HepG2 (cell line): ENCODE measurements around the gene ALDH2. TPM values are rescaled to one million over a fixed set of nuclear protein-coding genes. Genes with fewer than 3 reads are reported as not detected.

Experiments
- AGO1 ChIP-seq: fragments of 200-400 bp; formaldehyde crosslinking; IDR thresholded peaks from 2 replicates; pipeline ENCODE4 v1.6.1; 2017; ENCODE audit warnings: mild to moderate bottlenecking, low read depth, low read length, moderate library complexity; ENCODE audit not compliant: poor library complexity, severe bottlenecking
- ATF6 ChIP-seq: sonication (generic); formaldehyde crosslinking; conservative IDR thresholded peaks from 2 replicates; pipeline ENCODE4 v1.4.0; 2020; ENCODE audit warnings: missing genetic modification reagents
- ATF7-NPFF ChIP-seq: sonication (generic); formaldehyde crosslinking; IDR thresholded peaks from 2 replicates; pipeline ENCODE4 v1.8.1; 2023; ENCODE audit warnings: mild to moderate bottlenecking, low read depth, missing genetic modification reagents, moderate library complexity
- KAT8 ChIP-seq: IDR thresholded peaks from 2 replicates; pipeline ENCODE4 v1.6.1; 2016; ENCODE audit warnings: missing genetic modification reagents, missing compliant biosample characterization
- NR3C1 ChIP-seq: sonication (generic); formaldehyde crosslinking; IDR thresholded peaks from 2 replicates; pipeline ENCODE4 v1.4.0; 2020; ENCODE audit warnings: missing genetic modification reagents
- PHF20 ChIP-seq: sonication (generic); formaldehyde crosslinking; IDR thresholded peaks from 2 replicates; pipeline ENCODE4 v1.5.0; 2020; ENCODE audit warnings: mild to moderate bottlenecking, missing genetic modification reagents
- PHF5A ChIP-seq: IDR thresholded peaks from one replicate; pipeline ENCODE4 v1.6.1; 2018; ENCODE audit warnings: low read depth, missing genetic modification reagents; ENCODE audit not compliant: unreplicated experiment
- POLR2AphosphoS2 ChIP-seq: IDR thresholded peaks from 2 replicates; pipeline ENCODE4 v1.6.1; 2011; ENCODE audit warnings: low read depth, low read length, improper control_type of control experiment
- PPARG ChIP-seq: conservative IDR thresholded peaks from 2 replicates; pipeline ENCODE4 v1.6.1; 2016; ENCODE audit warnings: missing biosample characterization, missing genetic modification reagents
- REST ChIP-seq, 2 experiments: IDR thresholded peaks; 2 replicates each; pipeline ENCODE4 v1.6.1; 2011 to 2012; ENCODE audit warnings: low read length in 2 of 2, borderline replicate concordance in 1 of 2, low read depth in 1 of 2, mild to moderate bottlenecking in 1 of 2, moderate library complexity in 1 of 2
- SOX6 ChIP-seq, 2 experiments: fragments of 450-650 bp in 1 of 2; sonication (generic) in 1 of 2; formaldehyde crosslinking in 1 of 2; IDR thresholded peaks; 2 replicates each; pipeline versions ENCODE4 v1.4.0 to v1.6.1; 2017 to 2020; ENCODE audit warnings: antibody characterized with exemption in 1 of 2, mild to moderate bottlenecking in 1 of 2, missing genetic modification reagents in 1 of 2
- TFDP2 ChIP-seq: sonication (generic); formaldehyde crosslinking; IDR thresholded peaks from 2 replicates; pipeline ENCODE4 v1.4.0; 2020; ENCODE audit warnings: missing genetic modification reagents
- WIZ ChIP-seq: sonication (generic); formaldehyde crosslinking; IDR thresholded peaks from 2 replicates; pipeline ENCODE4 v1.5.1; 2020; ENCODE audit warnings: mild to moderate bottlenecking, missing genetic modification reagents
- ZNF205 ChIP-seq: IDR thresholded peaks from 2 replicates; pipeline ENCODE4 v1.6.1; 2018; ENCODE audit warnings: missing biosample characterization, missing genetic modification reagents
- ZNF354B ChIP-seq: sonication (generic); formaldehyde crosslinking; IDR thresholded peaks from 2 replicates; pipeline ENCODE4 v1.8.0; 2022; ENCODE audit warnings: mild to moderate bottlenecking, missing genetic modification reagents
- ZNF543 ChIP-seq: sonication (generic); formaldehyde crosslinking; IDR thresholded peaks from 2 replicates; pipeline ENCODE4 v1.4.0; 2020; ENCODE audit warnings: mild to moderate bottlenecking, missing genetic modification reagents
- ZNF550 ChIP-seq: sonication (generic); formaldehyde crosslinking; IDR thresholded peaks from 2 replicates; pipeline ENCODE4 v1.4.0; 2020; ENCODE audit warnings: mild to moderate bottlenecking, missing genetic modification reagents, borderline replicate concordance
- ZNF720 ChIP-seq: sonication (generic); formaldehyde crosslinking; IDR thresholded peaks from 2 replicates; pipeline ENCODE4 v1.4.0; 2020; ENCODE audit warnings: missing genetic modification reagents
- ZNF749 ChIP-seq: sonication (generic); formaldehyde crosslinking; IDR thresholded peaks from 2 replicates; pipeline ENCODE4 v1.8.0; 2022; ENCODE audit warnings: mild to moderate bottlenecking, missing genetic modification reagents, moderate library complexity, borderline replicate concordance
- ZSCAN25 ChIP-seq: sonication (generic); formaldehyde crosslinking; IDR thresholded peaks from 2 replicates; pipeline ENCODE4 v1.8.0; 2022; ENCODE audit warnings: mild to moderate bottlenecking, missing genetic modification reagents
- polyA plus RNA-seq, 8 experiments: library from polyadenylated mRNA; depleted of rRNA in 3 of 8; stranded (reverse) in 7 of 8; unstranded in 1 of 8; fragments of >200 nt; fragmentation: Illumina TruSeq in 4 of 8; extraction: Trizol in 4 of 8; gene quantifications; 2 replicates each; pipeline versions ENCODE4 v1.2.1 to v1.2.3, GENCODE V29; 2011 to 2016; ENCODE audit warnings: low read depth in 4 of 8, missing spikeins in 1 of 8, mixed read lengths in 1 of 8; ENCODE audit not compliant: insufficient read depth in 1 of 8
- total RNA-seq, 5 experiments: library from RNA; depleted of rRNA; stranded (reverse); fragments of >200 nt; fragmentation: Illumina TruSeq; extraction: Trizol; gene quantifications; 2 replicates each; pipeline ENCODE4 v1.2.3, GENCODE V29; 2016; ENCODE audit warnings: low read depth in 1 of 5
- TF ChIP-seq, protein P1 (sequence below): IDR thresholded peaks from 2 replicates; pipeline ENCODE4 v1.6.1; 2018; ENCODE audit warnings: missing genetic modification reagents

Gene ALDH2
- total and polyA plus RNA-seq, 2 of the 13 experiments (the other 11 are each of a cell fraction or from before 2014, with no cell fraction given) = 78.8 to 103 TPM

GRCh38 chr12:111841750-111842555 lies 75.2 kb downstream of the ALDH2 start, which contains the start of gene MAPKAPK5 (continued):
- TF ChIP-seq KAT8 (CRISPR knock-in tag) (peak; percentile 99), ZNF354B (no peak; the same call in 1 of the 2 replicates), ZNF550 (CRISPR knock-in tag) (0 out of 2 replicates have a peak, but pooled peaks have one; percentile 42), ZNF205 (CRISPR knock-in tag) (0 out of 2 replicates have a peak, but pooled peaks have one; percentile 40), WIZ (CRISPR knock-in tag) (no peak), ZSCAN25 (CRISPR knock-in tag) (no peak), SOX6 (IDR thresholded peaks at IDR 0.05) (no peak), SOX6 (CRISPR knock-in tag; IDR thresholded peaks at IDR 0.05) (peak; percentile 79), NR3C1 (CRISPR knock-in tag) (no peak), AGO1 (no peak), PHF20 (CRISPR knock-in tag) (peak; percentile 99), ATF6 (peak; percentile 47; the same call in 1 of the 2 replicates), ZNF749 (CRISPR knock-in tag) (no peak), PHF5A (peak; percentile 92), TFDP2 (peak; percentile 70), PPARG (CRISPR knock-in tag) (0 out of 2 replicates have a peak, but pooled peaks have one; percentile 38), REST (IDR thresholded peaks at IDR 0.05; ENCODE audit: borderline replicate concordance in 1 of 2, low read depth in 1 of 2, low read length in 2 of 2) (0 out of 4 replicates have a peak, but pooled peaks of 1 of the 2 experiments have one; percentile 12), ZNF543 (CRISPR knock-in tag) (0 out of 2 replicates have a peak, but pooled peaks have one; percentile 53), ZNF720 (CRISPR knock-in tag) (no peak), POLR2AphosphoS2 (no peak), ATF7-NPFF (peak; percentile 39; the same call in 1 of the 2 replicates)
- TF ChIP-seq, protein P1, sequence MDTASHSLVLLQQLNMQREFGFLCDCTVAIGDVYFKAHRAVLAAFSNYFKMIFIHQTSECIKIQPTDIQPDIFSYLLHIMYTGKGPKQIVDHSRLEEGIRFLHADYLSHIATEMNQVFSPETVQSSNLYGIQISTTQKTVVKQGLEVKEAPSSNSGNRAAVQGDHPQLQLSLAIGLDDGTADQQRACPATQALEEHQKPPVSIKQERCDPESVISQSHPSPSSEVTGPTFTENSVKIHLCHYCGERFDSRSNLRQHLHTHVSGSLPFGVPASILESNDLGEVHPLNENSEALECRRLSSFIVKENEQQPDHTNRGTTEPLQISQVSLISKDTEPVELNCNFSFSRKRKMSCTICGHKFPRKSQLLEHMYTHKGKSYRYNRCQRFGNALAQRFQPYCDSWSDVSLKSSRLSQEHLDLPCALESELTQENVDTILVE (CRISPR knock-in tag) = peak; percentile 91
